B cell (primary cell): Measurements from ENCODE around the gene VHLL. TPM values are rescaled to one million over a fixed set of nuclear protein-coding genes. Genes with fewer than 3 reads are reported as not detected.

ENCODE experiments used
- ATAC-seq: fragments of 200-7000 bp; cut with Tn5 transposase; one replicate; pipeline ENCODE4 v1.10.0; 2021; ENCODE audit warnings: low read depth, mild to moderate bottlenecking, moderate number of reproducible peaks, moderate library complexity
- CTCF ChIA-PET: fragments of 350-600 bp; sonication (Branson Sonifier 250); formaldehyde crosslinking; loops from one replicate; lab custom pipeline; 2021; ENCODE audit warnings: antibody characterized with exemption, inconsistent platforms; lab: Charles Lee
- POLR2A ChIA-PET: fragments of 350-600 bp; sonication (Branson Sonifier 250); formaldehyde crosslinking; loops from one replicate; lab custom pipeline; 2021; ENCODE audit warnings: antibody characterized with exemption; lab: Charles Lee
- DNase-seq: peaks from one replicate; pipeline ENCODE4 v3.0.0; 2013
- H2AFZ ChIP-seq: 2 replicates; pipeline ENCODE4 v1.6.1; 2012; ENCODE audit warnings: mild to moderate bottlenecking, low read depth, low read length; ENCODE audit not compliant: insufficient read depth, poor library complexity, severe bottlenecking
- H3K27ac ChIP-seq, 2 donors: 1 replicate in 1 of 2; 2 replicates in 1 of 2; pipeline ENCODE4 v1.5.1; 2012 to 2013; ENCODE audit warnings: low read length in 2 of 2, mild to moderate bottlenecking in 2 of 2, moderate library complexity in 1 of 2
- H3K27me3 ChIP-seq, 4 experiments: fragments of 200-600 bp in 1 of 4; sonication (generic) in 1 of 4; replicated peaks in 1 of 4; 1 replicate in 2 of 4; 2 replicates in 2 of 4; pipeline versions ENCODE4 v1.6.1 to v1.7.0; 2013 to 2016; ENCODE audit warnings: low read length in 3 of 4, mild to moderate bottlenecking in 2 of 4, mixed read lengths in 1 of 4, moderate library complexity in 1 of 4; ENCODE audit not compliant: insufficient read depth in 4 of 4, control insufficient read depth in 3 of 4; ENCODE audit errors: control extremely low read depth in 1 of 4
- H3K36me3 ChIP-seq, 2 experiments: replicated peaks in 1 of 2; 1 replicate in 1 of 2; 2 replicates in 1 of 2; pipeline versions ENCODE4 v1.6.1 to v1.7.1; 2013; ENCODE audit warnings: low read length in 1 of 2; ENCODE audit not compliant: insufficient read depth in 2 of 2, control insufficient read depth in 1 of 2; ENCODE audit errors: control extremely low read depth in 1 of 2, extremely low read depth in 1 of 2
- H3K4me1 ChIP-seq, 2 donors: fragments of 200-600 bp in 1 of 2; sonication (generic) in 1 of 2; 1 replicate in 1 of 2; 2 replicates in 1 of 2; pipeline versions ENCODE4 v1.5.1 to v1.6.1; 2013 to 2017; ENCODE audit warnings: low read length in 2 of 2; ENCODE audit not compliant: control insufficient read depth in 2 of 2, insufficient read depth in 2 of 2
- H3K4me2 ChIP-seq: replicated peaks from 2 replicates; pipeline ENCODE3; 2012; ENCODE audit warnings: mild to moderate bottlenecking, low read depth, low read length; ENCODE audit not compliant: poor library complexity, severe bottlenecking
- H3K4me3 ChIP-seq, 5 experiments: fragments of 200-600 bp in 1 of 5; sonication (generic) in 1 of 5; 1 replicate in 3 of 5; 2 replicates in 2 of 5; pipeline versions ENCODE4 v1.5.1 to v1.7.0; 2011 to 2016; ENCODE audit warnings: low read length in 4 of 5, mild to moderate bottlenecking in 4 of 5, low read depth in 2 of 5, control low read depth in 1 of 5, moderate library complexity in 1 of 5; ENCODE audit not compliant: insufficient read depth in 1 of 5; ENCODE audit errors: control extremely low read depth in 1 of 5, extremely low read depth in 1 of 5
- H3K79me2 ChIP-seq: fragments of 200-600 bp; sonication (generic); one replicate; pipeline ENCODE4 v1.6.0; 2016; ENCODE audit warnings: low read length; ENCODE audit not compliant: control insufficient read depth, insufficient read depth
- H3K9ac ChIP-seq: fragments of 200-600 bp; sonication (generic); 2 replicates; pipeline ENCODE4 v1.6.1; 2017; ENCODE audit warnings: mild to moderate bottlenecking, low read length, moderate library complexity
- H3K9me3 ChIP-seq, 3 donors: one replicate each; pipeline versions ENCODE4 v1.6.1 to v1.7.1; 2013; ENCODE audit warnings: low read length in 2 of 3; ENCODE audit not compliant: control insufficient read depth in 2 of 3, insufficient read depth in 1 of 3; ENCODE audit errors: control extremely low read depth in 1 of 3
- H4K20me1 ChIP-seq: 2 replicates; pipeline ENCODE4 v1.6.0; 2012; ENCODE audit warnings: mild to moderate bottlenecking, low read length; ENCODE audit not compliant: insufficient read depth, control insufficient read depth, poor library complexity, severe bottlenecking
- H3K27ac Mint-ChIP-seq: one replicate; pipeline ENCODE4 v1.8.0; 2021; ENCODE audit warnings: mixed read lengths
- H3K27me3 Mint-ChIP-seq: one replicate; pipeline ENCODE4 v1.8.0; 2021; ENCODE audit warnings: mixed read lengths
- H3K4me1 Mint-ChIP-seq: one replicate; pipeline ENCODE4 v1.8.0; 2021; ENCODE audit warnings: mixed read lengths
- H3K4me3 Mint-ChIP-seq: one replicate; pipeline ENCODE4 v1.8.0; 2021; ENCODE audit warnings: mixed read lengths
- H3K9me3 Mint-ChIP-seq: one replicate; pipeline ENCODE4 v1.8.0; 2022; ENCODE audit warnings: mixed read lengths; ENCODE audit not compliant: insufficient read depth
- EZH2 ChIP-seq: IDR thresholded peaks from 2 replicates; pipeline ENCODE4 v1.6.1; 2012; ENCODE audit warnings: borderline replicate concordance, low read depth, mild to moderate bottlenecking, moderate library complexity, low read length; ENCODE audit not compliant: insufficient read depth, poor library complexity, severe bottlenecking
- WGBS: methylation state at CpG from one replicate; pipeline ENCODE4 v1.1.5; 2013; ENCODE audit warnings: missing lambda C conversion rate; ENCODE audit not compliant: insufficient coverage; 5-methylcytosine and 5-hydroxymethylcytosine counted together
- intact Hi-C: fragments of 100-400 bp; cut with micrococcal nuclease; formaldehyde crosslinking; loops from one replicate; pipeline ENCODE4 v1.10.0; 2022
- polyA plus RNA-seq: library from polyadenylated mRNA; depleted of rRNA; stranded (reverse); fragments of >200 nt; gene quantifications from 2 replicates; pipeline ENCODE4 v1.2.3, GENCODE V29; 2012
- total RNA-seq, 2 donors: library from RNA; stranded (reverse); fragments of 120-200 nt in 1 of 2; gene quantifications; 1 replicate in 1 of 2; 2 replicates in 1 of 2; pipeline versions ENCODE4 v1.2.3 to v1.2.4, GENCODE V29; 2013 to 2022
- TF ChIP-seq, protein P1 (sequence below): fragments of 200-600 bp; IDR thresholded peaks from one replicate; pipeline ENCODE4 v1.8.0; 2022; ENCODE audit warnings: antibody characterized with exemption, mild to moderate bottlenecking

The VHLL gene
- total and polyA plus RNA-seq, 2 donors (not counting 1 experiment from before 2014, with no cell fraction given), result 0.36 TPM; not detected in 1

DNA sequence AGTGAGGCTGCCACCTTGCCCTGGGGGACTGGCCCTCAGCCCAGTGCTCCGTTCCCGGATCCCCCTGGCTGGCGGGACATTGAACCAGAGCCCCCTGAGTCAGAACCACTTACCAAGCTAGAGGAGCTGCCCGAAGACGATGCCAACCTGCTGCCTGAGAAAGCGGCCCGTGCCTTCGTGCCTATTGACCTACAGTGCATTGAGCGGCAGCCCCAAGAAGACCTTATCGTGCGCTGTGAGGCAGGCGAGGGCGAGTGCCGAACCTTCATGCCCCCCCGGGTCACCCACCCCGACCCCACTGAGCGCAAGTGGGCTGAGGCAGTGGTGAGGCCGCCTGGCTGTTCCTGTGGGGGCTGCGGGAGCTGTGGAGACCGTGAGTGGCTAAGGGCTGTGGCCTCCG, 13.7 kb downstream of the VHLL start:
- ATAC-seq (no peak), DNase-seq (no peak)
- H2AFZ ChIP-seq, result no peak overlapping the region
- no peaks in the 10 kb centered on the region for H3K9me3 ChIP-seq
- H4K20me1 ChIP-seq, result peaks cover 10% of the 10 kb centered on the region
- POLR2A ChIA-PET, result interaction anchor here (0.5 kb wide), 1 partner anchor 1005 kb away, joined by 5 read pairs; no protein-coding TSS in a partner anchor
- WGBS, result over 99% methylated on average over 13 of the region's 21 CpGs
- no peak overlapping the region for H3K9ac ChIP-seq
- H3K36me3 ChIP-seq, result peaks cover 0 to 10% of the 10 kb centered on the region in 2 experiments
- no peaks in the 10 kb centered on the region for H3K27me3 Mint-ChIP-seq
- H3K27ac Mint-ChIP-seq, result no peak overlapping the region
- no peak overlapping the region for H3K4me2 ChIP-seq
- H3K79me2 ChIP-seq, result peaks cover 40% of the 10 kb centered on the region
- no peaks in the 10 kb centered on the region for H3K27me3 ChIP-seq
- peaks cover 20 to 28% of the 10 kb centered on the region in 2 donors for H3K4me1 ChIP-seq
- H3K27ac ChIP-seq, result no peak overlapping the region
- CTCF ChIA-PET, result no interaction called here
- TF ChIP-seq, protein P1, sequence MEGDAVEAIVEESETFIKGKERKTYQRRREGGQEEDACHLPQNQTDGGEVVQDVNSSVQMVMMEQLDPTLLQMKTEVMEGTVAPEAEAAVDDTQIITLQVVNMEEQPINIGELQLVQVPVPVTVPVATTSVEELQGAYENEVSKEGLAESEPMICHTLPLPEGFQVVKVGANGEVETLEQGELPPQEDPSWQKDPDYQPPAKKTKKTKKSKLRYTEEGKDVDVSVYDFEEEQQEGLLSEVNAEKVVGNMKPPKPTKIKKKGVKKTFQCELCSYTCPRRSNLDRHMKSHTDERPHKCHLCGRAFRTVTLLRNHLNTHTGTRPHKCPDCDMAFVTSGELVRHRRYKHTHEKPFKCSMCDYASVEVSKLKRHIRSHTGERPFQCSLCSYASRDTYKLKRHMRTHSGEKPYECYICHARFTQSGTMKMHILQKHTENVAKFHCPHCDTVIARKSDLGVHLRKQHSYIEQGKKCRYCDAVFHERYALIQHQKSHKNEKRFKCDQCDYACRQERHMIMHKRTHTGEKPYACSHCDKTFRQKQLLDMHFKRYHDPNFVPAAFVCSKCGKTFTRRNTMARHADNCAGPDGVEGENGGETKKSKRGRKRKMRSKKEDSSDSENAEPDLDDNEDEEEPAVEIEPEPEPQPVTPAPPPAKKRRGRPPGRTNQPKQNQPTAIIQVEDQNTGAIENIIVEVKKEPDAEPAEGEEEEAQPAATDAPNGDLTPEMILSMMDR, result no peak
- no peak for TF ChIP-seq EZH2
- H3K4me3 ChIP-seq, result no peak overlapping the region
- no peaks in the 10 kb centered on the region for H3K9me3 Mint-ChIP-seq
- H3K4me3 Mint-ChIP-seq, result no peak overlapping the region
- intact Hi-C loops, result no loop called here
- H3K4me1 Mint-ChIP-seq, result peaks cover 34% of the 10 kb centered on the region

GRCh38 chr1:156284757-156285156, 14.3 kb downstream of the VHLL start:
- H3K4me3 Mint-ChIP-seq, result no peak overlapping the region

More at GRCh38 chr1:156284757-156285156, 14.3 kb downstream of the VHLL start:
- no peak overlapping the region for H2AFZ ChIP-seq
- H3K27me3 ChIP-seq, result no peaks in the 10 kb centered on the region
- intact Hi-C loops, result loop anchor here (5.0 kb wide), 1 partner anchor 1957 kb away; the partner anchor contains the start of gene ATP8B2
- H4K20me1 ChIP-seq, result peaks cover 17% of the 10 kb centered on the region
- H3K4me1 ChIP-seq, result peaks cover 20 to 28% of the 10 kb centered on the region in 2 donors
- ChIA-PET POLR2A (no interaction called here), CTCF (no interaction called here)
- ATAC-seq (no peak), DNase-seq (no peak)
- TF ChIP-seq, protein P1, result no peak
- no peak for TF ChIP-seq EZH2
- H3K27ac ChIP-seq, result no peak overlapping the region
- H3K36me3 ChIP-seq, result peaks cover 0 to 8% of the 10 kb centered on the region in 2 experiments
- H3K4me3 ChIP-seq, result no peak overlapping the region
- no peaks in the 10 kb centered on the region for H3K27me3 Mint-ChIP-seq
- WGBS, result 100% methylated on average over 3 of the region's 4 CpGs
- no peaks in the 10 kb centered on the region for H3K9me3 ChIP-seq
- no peak overlapping the region for H3K9ac ChIP-seq
- no peak overlapping the region for H3K4me2 ChIP-seq
- H3K27ac Mint-ChIP-seq, result no peak overlapping the region
- peaks cover 47% of the 10 kb centered on the region for H3K79me2 ChIP-seq
- peaks cover 39% of the 10 kb centered on the region for H3K4me1 Mint-ChIP-seq
- H3K9me3 Mint-ChIP-seq, result no peaks in the 10 kb centered on the region
